GM12875 (cell line): ENCODE data around the gene PSMG3.
"Not testable (repeated sequence)": the region's sequence is repeated elsewhere in the genome, so short reads cannot be mapped to it uniquely, and the experiment has no call there.

Source experiments
- H3K4me3 ChIP-seq: one replicate; pipeline ENCODE4 v1.5.1; 2011; ENCODE audit warnings: low read depth, low read length, control low read depth
- CTCF ChIP-seq: IDR thresholded peaks from 2 replicates; pipeline ENCODE4 v1.5.1; 2011; ENCODE audit warnings: low read depth, mild to moderate bottlenecking, control low read depth, inconsistent platforms, low read length, moderate library complexity, borderline replicate concordance; ENCODE audit not compliant: insufficient read depth

The PSMG3 gene

GRCh38 chr7:1526271-1526754, 43.5 kb downstream of the PSMG3 start:
- no peak for TF ChIP-seq CTCF
- H3K4me3 ChIP-seq, result no peak overlapping the region

GRCh38 chr7:1525409-1525808, 44.4 kb downstream of the PSMG3 start:
- H3K4me3 ChIP-seq, result no peak overlapping the region
- no peak for TF ChIP-seq CTCF

GRCh38 chr7:1523844-1524243, 46.0 kb downstream of the PSMG3 start:
- H3K4me3 ChIP-seq, result no peak overlapping the region
- TF ChIP-seq CTCF, result no peak

GRCh38 chr7:1523208-1523607, 46.6 kb downstream of the PSMG3 start:
- no peak overlapping the region for H3K4me3 ChIP-seq
- TF ChIP-seq CTCF, result no peak

GRCh38 chr7:1521456-1521855, 48.4 kb downstream of the PSMG3 start:
- H3K4me3 ChIP-seq, result no peak overlapping the region
- TF ChIP-seq CTCF, result no peak

- no peak overlapping the region for H3K4me3 ChIP-seq
- TF ChIP-seq CTCF, result no peak
These were observed 49.1 kb downstream of the PSMG3 start for GRCh38 chr7:1520539-1521234.

GRCh38 chr7:1519322-1519922, 50.4 kb downstream of the PSMG3 start:
- not testable (repeated sequence) for H3K4me3 ChIP-seq
